Measurements from ENCODE around the gene ADCY10.
"Not testable (repeated sequence)": the region's sequence is repeated elsewhere in the genome, so short reads cannot be mapped to it uniquely, and the experiment has no call there.

Gene ADCY10

DNA sequence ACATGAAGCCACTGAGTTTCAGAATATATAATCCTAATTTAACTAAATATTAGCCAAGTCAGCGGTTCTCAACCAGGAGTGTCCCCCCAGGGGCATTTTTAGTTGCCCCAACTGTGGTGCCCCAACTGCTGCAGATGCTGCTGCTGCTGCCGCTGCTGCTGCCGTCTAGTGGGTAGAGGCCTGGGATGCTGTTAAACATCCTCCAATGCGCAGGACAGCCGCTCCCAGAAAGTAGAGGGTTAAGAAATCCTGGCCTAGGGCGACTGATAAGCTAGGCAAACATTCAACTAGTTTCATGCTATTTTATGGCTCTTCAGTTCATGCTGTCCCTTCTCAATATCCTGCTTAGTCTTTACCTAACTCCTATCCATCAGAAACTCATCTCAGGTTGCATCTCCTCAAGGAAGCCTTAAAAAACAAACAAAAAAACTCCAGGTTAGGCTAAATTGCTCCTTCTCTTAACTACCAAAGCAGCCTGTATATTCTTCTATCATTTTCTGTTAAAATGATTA, 12.6 kb upstream of the ADCY10 start:
- in situ Hi-C loops (cut with MboI; ENCODE audit: low sequenced_read_pairs): no loop called here

DNA sequence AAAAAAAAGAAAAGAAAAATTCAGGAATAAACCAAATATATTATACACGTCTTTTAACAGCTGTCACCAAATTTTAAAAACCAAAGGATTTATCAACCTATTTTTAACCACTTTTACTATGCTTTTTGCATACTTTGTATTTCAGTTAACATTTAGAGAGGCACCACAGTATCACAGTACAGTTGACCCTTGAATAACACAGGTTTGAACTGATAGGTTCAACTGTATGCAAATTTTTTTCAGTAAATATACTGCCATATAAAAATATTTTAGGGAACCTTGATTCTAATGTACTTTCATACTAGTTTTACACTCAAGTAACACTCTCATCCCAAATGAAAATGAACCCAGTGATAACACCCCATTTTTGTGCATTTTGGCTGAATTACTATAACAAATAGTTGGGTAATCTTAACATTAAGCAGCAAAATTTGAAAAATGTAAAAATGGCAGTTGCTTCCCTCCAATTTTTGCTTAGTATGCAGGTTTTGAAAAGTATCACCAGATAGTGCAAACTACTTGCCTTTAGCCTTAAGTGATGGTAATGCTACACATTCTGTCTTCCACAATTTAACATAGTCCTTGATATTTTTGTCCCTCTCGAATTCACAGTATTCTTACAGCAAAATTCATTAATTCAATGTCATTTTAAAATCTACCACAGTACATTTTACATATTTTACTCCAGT, 10.8 kb upstream of the ADCY10 start:
- in situ Hi-C loops (cut with MboI; ENCODE audit: low sequenced_read_pairs): no loop called here

DNA sequence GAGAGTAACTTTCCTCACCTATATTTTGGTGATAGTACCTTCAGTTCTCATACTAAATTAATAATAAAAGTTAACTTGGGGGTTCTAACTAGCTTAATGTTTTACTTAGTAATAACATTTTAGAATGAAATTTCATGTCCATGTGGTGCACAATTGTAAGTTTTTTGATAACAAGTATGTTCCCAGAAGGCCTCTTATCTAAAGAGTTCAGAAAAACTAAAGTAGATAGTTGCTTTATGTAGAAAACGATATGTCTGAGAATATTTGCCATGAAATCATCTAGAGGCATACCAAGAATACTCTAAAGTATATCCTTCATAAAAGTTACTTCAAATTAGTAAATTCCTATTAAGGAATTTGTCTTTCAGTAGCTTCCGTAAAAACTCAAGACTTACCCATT, 10.2 kb upstream of the ADCY10 start:
- in situ Hi-C loops (cut with MboI; ENCODE audit: low sequenced_read_pairs): no loop called here

DNA sequence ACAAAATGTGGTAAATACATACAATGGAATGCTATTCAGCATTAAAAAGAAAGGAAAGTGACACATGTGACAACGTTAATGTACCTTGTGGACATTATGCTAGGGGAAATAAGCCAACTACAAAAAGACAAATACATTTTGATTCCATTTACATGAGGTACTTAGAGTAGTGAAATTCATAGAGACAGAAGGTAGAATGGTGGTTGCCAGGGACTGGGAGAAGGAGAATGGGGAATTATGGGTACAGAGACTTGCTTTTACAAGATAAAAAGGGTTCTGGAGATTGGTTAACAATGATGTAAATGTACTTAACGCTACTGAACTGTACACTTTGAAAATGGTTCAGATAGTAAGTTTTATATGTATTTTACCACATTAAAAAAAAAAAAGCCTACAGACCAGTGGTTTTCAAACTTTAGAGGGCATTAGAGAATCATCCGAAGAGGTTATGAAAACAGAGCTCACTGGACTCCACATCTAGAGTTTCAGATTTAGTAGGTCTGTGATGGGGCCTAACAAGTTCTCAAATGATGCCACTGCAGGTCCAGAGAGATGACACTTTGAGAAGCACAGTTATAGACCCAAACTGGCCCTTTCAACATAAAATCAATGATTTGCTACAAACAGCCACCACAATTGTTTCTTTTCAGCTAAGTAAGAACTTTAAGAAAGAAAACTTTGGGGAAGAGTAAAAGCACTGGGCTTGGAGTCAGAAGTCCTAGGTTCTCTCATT, 9.6 kb upstream of the ADCY10 start:
- in situ Hi-C loops (cut with MboI; ENCODE audit: low sequenced_read_pairs): no loop called here

DNA sequence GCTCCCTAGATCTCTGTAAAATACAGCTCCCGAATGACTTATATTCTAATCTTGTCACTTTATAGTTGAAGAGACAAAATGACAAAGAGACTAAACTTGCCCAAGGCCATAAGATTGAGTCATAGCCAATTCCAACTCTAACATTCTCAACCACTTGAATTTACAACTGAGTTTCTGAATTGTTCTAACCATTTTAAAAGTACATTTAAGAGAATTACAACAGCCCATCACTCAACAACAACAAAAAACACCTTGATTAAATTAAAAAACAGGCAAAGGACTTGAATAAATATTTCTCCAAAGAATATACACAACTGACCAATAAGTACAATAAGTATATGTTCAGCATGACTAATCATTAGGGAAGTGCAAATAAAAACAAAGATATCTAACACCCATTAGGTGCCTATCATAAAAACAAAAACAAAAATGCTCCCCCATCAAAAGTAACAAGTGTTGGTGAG, 8.7 kb upstream of the ADCY10 start:
- in situ Hi-C loops (cut with MboI; ENCODE audit: low sequenced_read_pairs): no loop called here

DNA sequence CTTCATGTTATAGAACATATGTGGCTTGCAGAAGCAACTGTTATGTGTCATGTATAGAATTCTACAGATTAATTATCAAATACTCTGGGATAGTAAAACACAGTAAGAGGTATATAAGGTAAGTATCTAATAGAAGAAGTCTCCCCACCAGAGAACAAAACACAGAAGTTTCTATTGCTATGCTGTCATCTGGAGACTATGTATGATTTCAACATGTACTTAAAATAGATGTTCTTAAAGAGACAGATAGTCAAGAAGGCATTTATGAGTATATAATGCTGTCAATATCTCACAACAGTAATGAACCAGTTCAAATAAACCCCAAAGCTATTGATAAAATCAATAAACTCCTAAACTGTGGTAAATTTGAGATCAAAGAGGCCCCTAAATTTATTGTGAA, 8.1 kb upstream of the ADCY10 start:
- in situ Hi-C loops (cut with MboI; ENCODE audit: low sequenced_read_pairs): no loop called here

DNA sequence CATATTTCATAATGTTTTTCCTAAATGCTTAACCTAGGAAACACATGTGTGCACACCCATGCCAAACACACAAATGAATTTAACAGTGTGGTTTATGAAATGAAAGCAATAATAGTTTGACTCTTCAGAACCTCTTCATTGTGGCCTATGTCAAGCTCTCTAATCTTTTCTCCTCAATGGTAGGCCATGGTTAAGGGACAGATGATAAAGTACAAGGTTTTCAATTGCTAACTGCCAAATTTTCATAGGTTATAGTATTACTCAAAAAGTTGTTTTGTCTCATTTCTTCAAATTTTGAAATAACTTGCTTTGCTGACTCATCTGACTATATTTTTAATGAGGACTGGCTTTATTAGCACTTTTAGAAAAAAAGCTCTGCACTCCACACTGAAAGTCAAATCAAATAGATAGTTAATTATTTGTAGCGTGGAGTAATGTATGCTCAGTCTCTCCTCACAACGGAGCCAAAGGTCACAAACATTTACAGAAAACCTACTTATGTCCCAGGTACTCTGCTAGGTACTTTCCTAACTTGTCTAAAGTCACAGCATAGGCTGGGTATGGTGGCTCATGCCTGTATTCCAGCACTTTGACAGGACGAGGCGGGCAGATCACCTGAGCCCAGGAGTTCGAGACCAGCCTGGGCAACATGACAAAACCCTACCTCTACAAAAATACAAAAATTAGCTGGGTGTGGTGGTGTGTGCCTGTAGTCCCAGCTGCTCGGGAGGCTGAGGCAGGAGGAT, 3.0 kb upstream of the ADCY10 start:
- in situ Hi-C loops (cut with MboI; ENCODE audit: low sequenced_read_pairs): no loop called here

DNA sequence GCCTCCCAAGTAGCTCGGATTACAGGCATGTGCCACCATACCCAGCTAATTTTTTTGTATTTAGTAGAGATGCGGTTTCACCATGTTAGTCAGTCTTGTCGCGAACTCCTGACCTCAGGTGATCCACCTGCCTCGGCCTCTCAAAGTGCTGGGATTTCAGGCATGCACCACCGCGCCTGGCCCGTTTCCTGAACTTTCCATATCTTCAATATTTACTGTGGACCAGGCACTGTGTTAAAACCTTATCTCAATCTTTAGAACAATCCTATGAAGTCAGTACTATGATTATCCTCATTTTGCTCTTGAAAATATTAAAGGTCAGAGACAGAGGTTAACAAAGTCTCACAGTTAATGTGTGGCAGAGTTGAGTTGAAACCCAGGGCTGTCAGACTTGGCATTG, 1.6 kb upstream of the ADCY10 start:
- in situ Hi-C loops (cut with MboI; ENCODE audit: low sequenced_read_pairs): no loop called here

DNA sequence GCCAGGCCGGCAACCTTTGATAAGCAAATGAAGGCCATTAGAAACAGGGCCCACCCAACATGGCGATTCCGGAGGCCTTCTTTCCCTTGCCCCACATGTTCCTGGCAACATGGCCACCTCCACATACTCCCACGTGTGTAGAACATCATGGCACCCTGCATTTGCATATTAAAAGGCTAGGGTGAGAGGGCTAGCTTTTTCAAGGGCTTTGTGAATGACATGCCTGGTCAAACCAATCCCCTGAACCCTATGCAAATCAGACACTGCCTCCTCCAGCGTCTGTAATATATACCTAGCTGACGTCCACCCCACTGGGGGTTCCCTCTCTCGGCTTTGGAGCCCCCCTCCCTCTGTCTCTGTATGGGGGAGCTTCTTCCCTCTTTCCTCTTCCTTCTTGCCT, 1.6 kb downstream of the ADCY10 start:
- in situ Hi-C loops (cut with MboI; ENCODE audit: low sequenced_read_pairs): no loop called here

DNA sequence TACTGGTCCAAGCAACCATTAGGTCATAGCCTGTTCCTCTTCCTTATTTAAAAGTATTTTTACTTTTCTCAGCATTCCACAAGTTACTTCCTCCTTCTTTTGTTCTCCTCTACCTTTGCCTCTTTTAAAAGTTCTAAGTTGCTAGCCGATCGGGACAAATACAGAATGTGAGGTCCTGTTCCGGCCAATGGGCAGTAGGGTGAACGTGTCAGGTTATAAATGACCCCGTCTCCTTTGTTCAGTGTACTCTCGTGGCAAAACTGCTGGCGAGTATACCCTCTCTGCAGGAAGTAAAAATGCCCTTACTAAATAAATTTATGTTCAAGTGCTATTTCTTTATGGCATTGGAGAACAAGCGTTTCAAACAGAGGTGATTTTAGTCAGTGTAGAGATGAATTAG, 2.5 kb downstream of the ADCY10 start:
- in situ Hi-C loops (cut with MboI; ENCODE audit: low sequenced_read_pairs): no loop called here

DNA sequence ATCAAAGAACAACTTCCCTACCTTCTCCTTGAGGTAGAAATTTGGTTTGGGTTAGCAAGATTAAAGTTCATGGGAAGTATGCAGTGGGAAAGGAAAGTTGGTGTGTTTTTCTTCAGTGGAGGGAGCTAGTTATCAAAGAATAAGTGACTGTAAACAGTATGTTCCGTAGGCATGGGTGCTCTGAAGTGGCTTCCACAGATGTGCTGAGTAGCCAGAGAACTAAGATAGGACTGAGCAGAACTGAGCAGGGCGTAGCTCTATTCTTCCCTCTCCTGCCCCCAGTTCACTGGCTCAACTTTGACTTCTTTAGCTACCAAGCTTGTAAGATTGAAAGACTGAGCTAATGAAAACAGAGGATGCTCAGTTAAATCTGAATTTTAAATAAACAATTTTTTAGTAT, 3.4 kb downstream of the ADCY10 start:
- in situ Hi-C loops (cut with MboI; ENCODE audit: low sequenced_read_pairs): no loop called here

DNA sequence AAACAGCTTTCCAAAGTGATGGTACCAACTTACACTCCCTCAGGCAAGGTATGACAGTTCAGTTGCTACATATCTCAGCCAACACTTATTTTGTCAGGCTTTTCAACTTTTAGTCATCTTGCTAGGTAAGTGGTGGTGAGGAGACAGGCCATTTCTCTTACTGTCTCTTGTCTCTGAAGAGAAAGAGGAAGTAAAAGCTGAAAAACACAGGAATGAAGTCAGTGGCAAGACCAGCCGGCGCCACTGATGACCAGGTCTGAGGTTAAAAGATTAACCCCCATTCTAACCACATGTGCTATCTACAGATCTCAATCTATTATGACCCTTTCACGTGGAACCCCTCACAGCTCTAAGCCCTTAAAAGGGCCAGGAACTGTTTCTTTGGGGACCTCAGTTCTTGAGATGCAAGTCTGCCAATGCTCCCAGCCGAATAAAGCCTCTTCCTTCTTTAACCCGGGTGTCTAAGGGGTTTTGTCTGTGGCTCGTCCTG, 4.2 kb downstream of the ADCY10 start:
- in situ Hi-C loops (cut with MboI; ENCODE audit: low sequenced_read_pairs): no loop called here

DNA sequence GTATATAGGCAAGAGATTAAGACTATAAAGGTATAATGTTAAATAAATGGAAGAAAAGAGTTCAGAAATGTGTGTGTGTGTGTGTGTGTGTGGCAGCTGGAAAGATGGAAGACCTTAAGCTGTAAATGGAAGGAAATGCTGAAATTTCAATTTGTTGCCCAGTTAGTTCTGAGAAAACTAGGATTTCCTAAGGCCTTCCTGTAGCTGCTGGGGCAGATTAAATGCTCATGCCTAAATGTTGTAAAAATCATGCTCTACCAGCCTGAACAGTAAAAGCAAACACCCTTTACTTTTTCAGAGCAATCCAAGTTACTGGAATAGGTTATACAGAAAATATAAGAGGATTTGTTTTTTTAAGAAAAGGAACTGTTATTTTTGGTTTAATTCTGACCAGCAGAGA, 8.3 kb downstream of the ADCY10 start:
- in situ Hi-C loops (cut with MboI; ENCODE audit: low sequenced_read_pairs): no loop called here

DNA sequence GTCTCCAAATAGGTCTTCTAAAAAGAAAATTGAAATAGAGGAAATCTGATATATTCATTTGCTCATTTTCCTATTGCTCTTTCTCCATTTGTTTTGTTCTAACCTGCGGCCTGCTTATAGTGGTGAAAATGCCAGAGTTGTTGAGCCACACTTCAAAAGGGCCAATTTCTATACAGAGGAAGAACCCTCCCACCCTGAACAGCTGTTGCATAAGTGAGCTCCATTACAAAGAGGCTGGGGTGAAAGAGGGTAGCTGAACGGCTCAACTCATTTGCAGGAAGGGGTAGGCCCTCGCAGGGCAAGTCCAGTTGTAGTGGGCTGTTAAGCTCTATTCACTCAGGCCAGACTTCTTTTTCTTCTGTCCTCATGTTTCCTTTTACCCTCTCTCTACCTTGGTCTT, 8.8 kb downstream of the ADCY10 start:
- in situ Hi-C loops (cut with MboI; ENCODE audit: low sequenced_read_pairs): no loop called here

DNA sequence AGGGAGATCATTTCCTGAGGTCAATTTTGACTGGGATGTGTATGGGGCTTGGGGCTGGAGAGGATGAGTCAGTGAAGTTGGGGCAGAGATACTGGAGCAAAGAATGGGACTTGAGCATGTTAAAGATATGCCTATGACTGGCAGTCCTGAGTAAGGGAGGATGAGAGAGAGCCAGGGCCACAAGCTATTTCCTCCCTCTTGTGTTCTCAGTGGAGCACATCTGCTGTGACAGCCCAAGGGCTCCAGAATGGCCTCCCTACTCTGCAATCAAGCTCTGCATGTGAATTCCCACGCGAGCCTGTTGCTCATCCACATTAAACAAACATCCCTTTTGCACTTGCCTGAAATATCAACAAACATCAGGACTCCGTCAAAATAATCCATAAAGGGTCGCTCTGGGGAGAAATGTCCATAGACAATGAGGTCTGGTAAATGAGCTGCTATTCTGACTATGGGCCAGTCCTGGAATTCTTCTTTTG, 9.2 kb downstream of the ADCY10 start:
- in situ Hi-C loops (cut with MboI; ENCODE audit: low sequenced_read_pairs): no loop called here

DNA sequence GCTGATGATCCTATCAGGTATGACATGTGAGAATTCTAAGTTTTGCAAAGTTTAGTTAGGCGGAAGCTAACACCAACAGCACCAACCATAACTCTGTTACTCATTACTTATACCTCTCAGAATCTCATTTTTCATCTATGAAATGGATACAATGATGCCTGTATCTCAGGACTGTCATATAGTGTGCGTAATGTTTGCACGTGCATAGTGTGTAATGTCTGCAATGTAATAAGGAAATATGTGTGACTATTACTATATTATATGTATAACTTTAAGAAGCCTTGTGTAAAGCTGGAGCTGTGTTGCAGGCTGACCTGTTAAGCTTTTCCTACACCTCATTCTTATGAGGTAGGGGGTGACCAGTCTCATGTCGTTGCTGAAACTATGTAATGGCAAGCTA, 13.0 kb downstream of the ADCY10 start:
- in situ Hi-C loops (cut with MboI; ENCODE audit: low sequenced_read_pairs): no loop called here

DNA sequence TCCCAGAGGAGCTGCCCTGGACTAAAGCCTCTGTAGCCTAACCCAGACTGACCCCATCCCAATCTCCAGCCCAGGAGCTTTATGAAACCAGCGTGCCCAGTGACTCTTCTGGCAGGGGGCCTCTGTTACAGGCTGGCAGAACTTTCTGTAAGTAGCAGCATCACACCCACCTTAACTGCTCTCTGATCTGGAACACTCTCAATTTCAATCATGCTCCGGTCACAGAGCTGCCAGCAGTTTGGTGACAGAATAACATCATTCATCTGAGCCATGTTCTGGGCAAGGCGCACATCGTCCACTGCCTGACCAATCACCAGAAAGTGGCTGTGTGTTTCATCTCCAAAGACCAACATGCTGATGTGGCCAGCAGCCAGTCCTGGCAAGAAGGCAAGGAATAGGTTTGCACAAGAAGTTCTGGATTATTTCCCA, 14.7 kb downstream of the ADCY10 start:
- in situ Hi-C loops (cut with MboI; ENCODE audit: low sequenced_read_pairs): no loop called here

DNA sequence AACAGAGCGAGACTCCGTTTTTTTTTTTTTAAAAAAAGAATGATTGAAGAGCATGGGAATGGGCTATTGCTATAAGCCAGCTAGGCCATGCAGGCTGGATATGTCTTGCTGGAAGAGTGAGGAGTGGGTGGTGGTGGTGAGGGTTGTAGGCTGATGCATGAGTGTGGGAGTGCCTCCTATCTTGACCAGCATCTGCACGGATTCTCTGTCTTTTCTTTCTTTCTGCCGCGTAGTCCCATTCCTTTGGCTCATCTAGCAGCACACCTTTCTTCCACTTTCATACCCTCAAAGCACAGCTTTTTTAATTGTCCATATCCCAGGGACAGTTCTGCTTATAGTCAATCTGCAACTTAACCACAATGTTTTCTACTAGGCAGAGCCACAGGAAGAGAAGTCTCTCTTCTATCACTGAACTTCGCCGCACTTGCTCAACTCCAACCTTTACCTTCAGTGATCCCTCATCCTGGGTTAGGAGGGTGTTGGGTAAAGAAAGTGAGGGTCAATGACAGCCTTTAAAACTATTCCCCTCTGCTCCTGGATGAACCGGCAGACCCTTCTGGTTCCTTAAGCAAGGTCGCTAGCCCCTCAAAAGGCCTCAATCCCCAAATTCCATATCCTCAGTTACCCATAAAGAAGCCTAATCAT, 15.2 kb downstream of the ADCY10 start:
- in situ Hi-C loops (cut with MboI; ENCODE audit: low sequenced_read_pairs): no loop called here

DNA sequence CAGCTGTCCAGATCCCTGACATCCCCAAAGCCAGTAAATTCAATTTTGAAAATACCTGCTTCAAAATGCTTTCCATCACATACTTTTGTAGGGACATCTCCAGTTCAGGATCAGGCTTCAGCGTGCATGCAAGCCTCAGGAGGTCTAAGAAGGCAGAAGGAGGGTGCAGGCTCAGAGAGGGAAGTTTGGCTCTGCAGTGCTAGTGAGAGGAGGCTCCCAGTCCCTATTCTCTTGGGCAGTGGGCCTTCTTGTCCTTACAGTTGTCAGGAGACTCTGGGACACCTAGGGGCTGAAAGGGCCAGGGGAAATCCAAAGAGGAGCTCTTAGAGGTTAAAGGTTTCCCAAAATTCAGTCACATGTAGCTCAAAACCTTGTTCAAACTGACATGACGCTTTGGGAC, 20.1 kb downstream of the ADCY10 start:
- in situ Hi-C loops (cut with MboI; ENCODE audit: low sequenced_read_pairs): no loop called here

DNA sequence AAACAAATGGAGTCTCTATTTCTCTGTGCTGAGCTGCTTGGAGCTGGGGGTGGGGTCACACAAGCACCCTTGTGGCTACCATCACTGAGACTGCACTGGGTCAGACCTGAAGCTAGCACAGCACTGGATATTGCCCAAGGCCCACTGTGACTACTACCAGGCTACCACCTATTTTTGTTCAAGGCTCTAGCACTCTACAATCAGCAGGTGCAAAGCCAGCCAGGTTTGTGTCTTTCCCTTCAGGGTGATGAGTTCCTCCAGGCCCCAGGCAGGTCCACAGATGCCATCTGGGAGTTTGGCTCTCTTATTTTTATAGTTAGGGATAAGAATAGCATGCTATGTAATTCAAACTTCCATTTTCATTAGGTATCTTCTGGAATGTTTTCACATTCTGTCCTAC, 23.5 kb downstream of the ADCY10 start:
- in situ Hi-C loops (cut with MboI; ENCODE audit: low sequenced_read_pairs): no loop called here

DNA sequence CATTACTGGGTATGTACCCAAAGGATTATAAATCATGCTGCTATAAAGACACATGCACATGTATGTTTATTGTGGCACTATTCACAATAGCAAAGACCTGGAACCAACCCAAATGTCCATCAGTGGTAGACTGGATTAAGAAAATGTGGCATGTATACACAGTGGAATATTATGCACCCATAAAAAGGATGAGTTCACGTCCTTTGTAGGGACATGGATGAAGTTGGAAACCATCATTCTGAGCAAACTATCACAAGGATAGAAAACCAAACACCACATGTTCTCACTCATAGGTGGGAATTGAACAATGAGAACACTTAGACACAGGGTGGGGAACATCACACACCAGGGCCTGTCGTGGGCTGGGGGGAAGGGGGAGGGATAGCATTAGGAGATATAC, 26.7 kb downstream of the ADCY10 start:
- in situ Hi-C loops (cut with MboI; ENCODE audit: low sequenced_read_pairs): not testable (repeated sequence)
